ENCODE results near the gene SCAP. TPM values are rescaled to one million over a fixed set of nuclear protein-coding genes. Genes with fewer than 3 reads are reported as not detected.
"Not testable (repeated sequence)": the region's sequence is repeated elsewhere in the genome, so short reads cannot be mapped to it uniquely, and the experiment has no call there.

SCAP gene
- total RNA-seq, 1 donor: 31.9 TPM

- no peaks in the 10 kb centered on the region for H3K9me3 ChIP-seq (ENCODE audit: low read depth, low read length)
- H3K4me3 ChIP-seq (ENCODE audit: low read length): no peak overlapping the region
- H3K4me1 ChIP-seq (ENCODE audit: insufficient read depth, low read length): peaks cover 41% of the 10 kb centered on the region
- H3K27me3 ChIP-seq (ENCODE audit: insufficient read depth, low read length): no peaks in the 10 kb centered on the region
Measured at GRCh38 chr3:47464588-47464987, 11.2 kb downstream of the SCAP start.

DNA sequence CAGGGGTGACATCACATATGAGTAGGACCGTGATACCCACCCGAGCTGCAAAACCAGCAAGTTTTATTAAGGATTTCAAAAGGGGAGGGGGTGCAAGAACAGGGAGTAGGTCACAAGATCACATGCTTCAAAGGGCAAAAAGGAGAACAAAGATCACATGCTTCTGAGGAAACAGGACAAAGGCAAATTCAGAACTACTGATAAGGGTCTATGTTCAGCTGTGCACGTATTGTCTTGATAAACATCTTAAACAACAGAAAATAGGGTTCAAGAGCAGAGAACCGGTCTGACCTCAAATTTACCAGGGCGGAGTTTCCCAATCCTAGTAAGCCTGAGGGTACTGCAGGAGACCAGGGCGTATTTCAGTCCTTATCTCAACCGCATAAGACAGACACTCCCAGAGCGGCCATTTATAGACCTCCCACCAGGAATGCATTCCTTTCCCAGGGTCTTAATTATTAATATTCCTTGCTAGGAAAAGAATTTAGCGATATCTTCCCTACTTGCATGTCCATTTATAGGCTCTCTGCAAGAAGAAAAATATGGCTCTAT lies 16.1 kb downstream of the SCAP start:
- H3K4me3 ChIP-seq (ENCODE audit: low read length); H3K9me3 ChIP-seq (ENCODE audit: low read depth, low read length); H3K27me3 ChIP-seq (ENCODE audit: insufficient read depth, low read length): not testable (repeated sequence)
- peaks cover 21% of the 10 kb centered on the region for H3K4me1 ChIP-seq (ENCODE audit: insufficient read depth, low read length)

DNA sequence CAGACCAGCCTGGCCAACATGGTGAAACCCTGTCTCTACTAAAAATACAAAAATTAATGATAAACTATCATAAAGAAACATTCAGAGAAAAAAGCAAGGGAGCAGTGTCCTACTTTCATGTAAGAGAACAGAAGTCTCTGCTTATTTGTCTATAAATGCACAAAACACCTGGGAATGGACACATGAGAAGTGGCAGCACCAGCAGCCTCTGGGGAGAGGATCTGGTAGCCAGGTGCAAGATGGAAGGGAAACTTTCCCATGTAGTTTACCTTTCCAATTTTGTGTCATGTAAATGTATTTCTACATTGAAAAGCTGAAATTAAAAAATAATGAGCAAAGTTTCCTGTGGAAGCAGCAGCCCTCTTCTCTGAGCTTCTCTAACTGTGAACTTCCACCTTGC lies 18.8 kb downstream of the SCAP start:
- Histone ChIP-seq H3K4me1 (ENCODE audit: insufficient read depth, low read length) (peaks cover 6% of the 10 kb centered on the region), H3K27me3 (ENCODE audit: insufficient read depth, low read length) (no peaks in the 10 kb centered on the region), H3K9me3 (ENCODE audit: low read depth, low read length) (no peaks in the 10 kb centered on the region)

DNA sequence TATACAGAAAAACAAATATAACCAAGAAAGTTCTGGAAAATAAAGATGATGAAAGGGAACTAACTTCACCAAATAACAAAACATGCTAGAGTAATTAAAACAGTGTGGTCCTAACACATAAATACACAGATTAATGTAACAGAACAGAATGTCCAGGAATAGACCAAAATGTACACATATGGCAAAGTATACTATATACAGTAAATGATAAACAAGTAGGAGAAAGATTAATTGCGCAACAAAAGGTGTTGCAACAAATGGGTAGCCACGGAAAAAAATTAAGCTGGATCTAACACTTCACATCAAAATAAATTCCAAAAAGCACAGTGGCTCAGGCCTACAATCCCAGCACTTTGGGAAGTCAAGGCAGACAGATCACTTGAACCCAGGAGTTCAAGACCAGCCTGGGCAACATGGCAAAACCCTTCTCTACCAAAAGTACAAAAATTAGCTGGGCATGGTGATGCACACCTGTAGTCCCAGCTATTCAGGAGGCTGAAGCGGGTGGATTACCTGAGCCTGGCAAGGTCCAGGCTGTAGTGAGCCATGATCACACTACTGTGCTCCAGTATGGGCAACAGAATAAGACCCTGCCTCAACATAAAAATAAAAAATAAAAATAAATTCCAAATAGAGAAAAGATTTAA lies 19.8 kb downstream of the SCAP start:
- H3K4me1 ChIP-seq (ENCODE audit: insufficient read depth, low read length): peaks cover 6% of the 10 kb centered on the region
- no peaks in the 10 kb centered on the region for H3K9me3 ChIP-seq (ENCODE audit: low read depth, low read length)
- no peak overlapping the region for H3K4me3 ChIP-seq (ENCODE audit: low read length)
- H3K27me3 ChIP-seq (ENCODE audit: insufficient read depth, low read length): no peaks in the 10 kb centered on the region

More for the DNA sequence above, 18.8 kb downstream of the SCAP start:
- H3K4me3 ChIP-seq (ENCODE audit: low read length): no peak overlapping the region

GRCh38 chr3:47452453-47453215 lies 23.1 kb downstream of the SCAP start:
- Histone ChIP-seq H3K27me3 (ENCODE audit: insufficient read depth, low read length) (no peaks in the 10 kb centered on the region), H3K4me1 (ENCODE audit: insufficient read depth, low read length) (peaks cover 6% of the 10 kb centered on the region), H3K9me3 (ENCODE audit: low read depth, low read length) (no peaks in the 10 kb centered on the region), H3K4me3 (ENCODE audit: low read length) (no peak overlapping the region)

DNA sequence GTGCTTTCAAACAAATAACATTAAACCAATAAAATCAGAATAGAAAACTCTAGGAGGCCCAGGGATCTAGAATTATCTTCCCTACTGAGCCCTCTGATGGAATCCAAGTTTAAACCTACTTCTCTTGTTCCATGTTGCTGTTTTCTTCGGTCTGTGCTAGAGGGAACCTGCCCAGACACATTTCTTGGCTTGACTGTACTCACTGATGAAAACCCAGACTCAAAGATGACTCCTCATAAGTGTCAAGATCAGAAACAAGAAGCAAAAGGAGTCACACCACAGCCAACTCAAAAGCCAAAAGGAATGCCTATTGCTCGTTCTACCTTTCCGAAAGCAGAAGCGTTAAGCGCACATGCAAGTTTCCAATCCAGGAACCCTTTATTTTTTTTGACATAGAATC lies 31.6 kb downstream of the SCAP start:
- H3K4me3 ChIP-seq (ENCODE audit: low read length): no peak overlapping the region
- H3K9me3 ChIP-seq (ENCODE audit: low read depth, low read length): no peaks in the 10 kb centered on the region
- H3K4me1 ChIP-seq (ENCODE audit: insufficient read depth, low read length): peaks cover 5% of the 10 kb centered on the region
- H3K27me3 ChIP-seq (ENCODE audit: insufficient read depth, low read length): no peaks in the 10 kb centered on the region

- no peaks in the 10 kb centered on the region for H3K27me3 ChIP-seq (ENCODE audit: insufficient read depth, low read length)
- peaks cover 5% of the 10 kb centered on the region for H3K4me1 ChIP-seq (ENCODE audit: insufficient read depth, low read length)
- H3K4me3 ChIP-seq (ENCODE audit: low read length): no peak overlapping the region
- no peaks in the 10 kb centered on the region for H3K9me3 ChIP-seq (ENCODE audit: low read depth, low read length)
Measured at GRCh38 chr3:47443611-47443995, 32.1 kb downstream of the SCAP start.

- Histone ChIP-seq H3K9me3 (ENCODE audit: low read depth, low read length) (no peaks in the 10 kb centered on the region), H3K4me1 (ENCODE audit: insufficient read depth, low read length) (peaks cover 5% of the 10 kb centered on the region), H3K27me3 (ENCODE audit: insufficient read depth, low read length) (no peaks in the 10 kb centered on the region), H3K4me3 (ENCODE audit: low read length) (no peak overlapping the region)
Measured at GRCh38 chr3:47441796-47442551, 33.8 kb downstream of the SCAP start.

DNA sequence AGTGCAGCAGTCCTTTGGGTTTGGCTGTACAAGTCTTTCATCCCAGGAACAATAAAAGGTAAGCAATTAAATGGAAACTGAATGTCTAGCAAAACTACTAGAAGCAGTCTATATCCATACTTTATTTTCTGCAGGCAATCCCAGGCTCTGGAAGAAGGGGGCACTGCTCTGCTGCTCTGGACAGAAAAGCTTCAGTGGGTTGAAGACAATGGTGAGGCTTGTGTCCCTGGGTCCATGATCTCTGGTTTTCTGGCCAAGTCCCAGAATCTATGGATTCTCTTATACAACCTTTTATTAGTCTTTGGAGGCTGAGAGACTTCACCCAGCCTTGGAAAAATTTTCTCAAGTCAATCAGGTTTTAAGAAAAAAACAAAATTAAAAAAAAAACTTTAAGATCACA lies 35.6 kb downstream of the SCAP start:
- Histone ChIP-seq H3K4me1 (ENCODE audit: insufficient read depth, low read length) (peaks cover 5% of the 10 kb centered on the region), H3K9me3 (ENCODE audit: low read depth, low read length) (no peaks in the 10 kb centered on the region), H3K27me3 (ENCODE audit: insufficient read depth, low read length) (no peaks in the 10 kb centered on the region), H3K4me3 (ENCODE audit: low read length) (no peak overlapping the region)

DNA sequence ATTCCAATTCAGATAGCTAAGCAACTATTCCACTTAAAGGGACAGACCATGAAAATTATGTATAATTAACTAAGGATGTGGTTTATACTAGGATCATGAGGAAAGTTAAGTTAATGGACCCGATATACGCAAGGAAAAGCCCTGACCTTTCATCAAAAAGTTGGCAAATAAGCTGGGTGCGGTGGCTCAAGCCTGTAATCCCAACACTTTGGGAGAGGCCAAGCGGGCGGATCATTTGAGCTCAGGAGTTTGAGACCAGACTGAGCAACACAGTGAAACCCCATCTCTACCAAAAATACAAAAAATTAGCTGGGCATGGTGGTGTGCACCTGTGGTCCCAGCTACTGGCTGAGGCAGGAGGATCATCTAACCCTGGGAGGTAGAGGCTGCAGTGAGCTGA lies 39.6 kb downstream of the SCAP start:
- Histone ChIP-seq H3K9me3 (ENCODE audit: low read depth, low read length) (no peaks in the 10 kb centered on the region), H3K27me3 (ENCODE audit: insufficient read depth, low read length) (no peaks in the 10 kb centered on the region), H3K4me1 (ENCODE audit: insufficient read depth, low read length) (no peaks in the 10 kb centered on the region), H3K4me3 (ENCODE audit: low read length) (no peak overlapping the region)

- no peaks in the 10 kb centered on the region for H3K27me3 ChIP-seq (ENCODE audit: insufficient read depth, low read length)
- H3K4me3 ChIP-seq (ENCODE audit: low read length): no peak overlapping the region
- no peaks in the 10 kb centered on the region for H3K4me1 ChIP-seq (ENCODE audit: insufficient read depth, low read length)
- no peaks in the 10 kb centered on the region for H3K9me3 ChIP-seq (ENCODE audit: low read depth, low read length)
Measured at GRCh38 chr3:47434849-47435248, 40.9 kb downstream of the SCAP start.

DNA sequence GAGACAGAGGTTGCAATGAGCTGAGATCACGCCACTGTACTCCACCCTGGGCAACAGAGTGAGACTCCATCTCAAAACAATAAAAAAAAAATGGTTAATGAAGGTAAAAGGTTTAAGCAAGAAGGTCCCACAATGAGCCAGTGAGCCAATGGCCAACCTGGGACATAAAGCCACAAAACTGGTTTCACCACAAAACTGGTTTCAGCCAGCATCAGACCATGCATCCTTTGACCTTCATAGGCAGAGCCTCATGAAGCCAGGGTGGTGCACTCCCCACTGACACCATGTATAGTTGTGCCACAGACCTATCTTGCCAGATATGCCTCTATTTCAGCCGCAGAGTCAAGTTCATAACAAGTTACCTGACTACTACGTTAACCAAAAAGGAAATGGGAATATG lies 41.9 kb downstream of the SCAP start:
- Histone ChIP-seq H3K9me3 (ENCODE audit: low read depth, low read length) (no peaks in the 10 kb centered on the region), H3K4me3 (ENCODE audit: low read length) (no peak overlapping the region), H3K4me1 (ENCODE audit: insufficient read depth, low read length) (no peaks in the 10 kb centered on the region), H3K27me3 (ENCODE audit: insufficient read depth, low read length) (no peaks in the 10 kb centered on the region)

DNA sequence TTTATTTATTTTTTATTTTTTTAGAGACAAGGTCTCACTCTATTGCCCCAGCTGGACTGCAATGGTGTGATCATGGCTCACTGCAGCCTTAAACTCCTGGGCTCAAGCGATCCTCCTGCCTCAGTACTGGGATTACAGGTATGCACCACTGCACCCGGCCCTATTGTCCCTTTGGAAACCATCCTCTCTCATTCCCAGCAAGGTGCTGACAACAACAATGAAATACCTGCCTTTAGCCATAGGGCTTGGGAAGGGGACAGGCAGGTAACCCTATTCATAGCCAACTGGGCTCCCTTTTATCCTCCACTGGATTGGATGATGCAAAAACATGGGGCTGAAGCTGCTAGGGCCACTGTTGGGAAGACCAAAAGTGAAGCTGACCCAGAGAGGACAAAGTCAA lies 43.1 kb downstream of the SCAP start:
- Histone ChIP-seq H3K4me1 (ENCODE audit: insufficient read depth, low read length) (no peaks in the 10 kb centered on the region), H3K9me3 (ENCODE audit: low read depth, low read length) (no peaks in the 10 kb centered on the region), H3K27me3 (ENCODE audit: insufficient read depth, low read length) (no peaks in the 10 kb centered on the region), H3K4me3 (ENCODE audit: low read length) (no peak overlapping the region)

- H3K4me1 ChIP-seq (ENCODE audit: insufficient read depth, low read length): no peaks in the 10 kb centered on the region
- no peaks in the 10 kb centered on the region for H3K27me3 ChIP-seq (ENCODE audit: insufficient read depth, low read length)
- H3K4me3 ChIP-seq (ENCODE audit: low read length): no peak overlapping the region
- no peaks in the 10 kb centered on the region for H3K9me3 ChIP-seq (ENCODE audit: low read depth, low read length)
Measured at GRCh38 chr3:47431225-47431624, 44.5 kb downstream of the SCAP start.

- Histone ChIP-seq H3K4me3 (ENCODE audit: low read length) (no peak overlapping the region), H3K9me3 (ENCODE audit: low read depth, low read length) (no peaks in the 10 kb centered on the region), H3K27me3 (ENCODE audit: insufficient read depth, low read length) (no peaks in the 10 kb centered on the region), H3K4me1 (ENCODE audit: insufficient read depth, low read length) (no peaks in the 10 kb centered on the region)
Measured at GRCh38 chr3:47430606-47431005, 45.1 kb downstream of the SCAP start.

All from mononuclear cell (primary cell).